ENCODE measurements around the gene NEIL3.

NEIL3 gene

GRCh38 chr4:177391287-177391686, 81.6 kb downstream of the NEIL3 start:
- no peak overlapping the region for H3K4me3 ChIP-seq (ENCODE audit: low read depth, low read length)
- no peak overlapping the region for H3K27ac ChIP-seq (ENCODE audit: low read depth, low read length)
- H3K4me1 ChIP-seq (ENCODE audit: control insufficient read depth, insufficient read depth, low read length, unreplicated experiment), result peaks cover 4% of the 10 kb centered on the region
- H3K36me3 ChIP-seq (ENCODE audit: insufficient read depth, low read length), result no peaks in the 10 kb centered on the region
- peak overlapping the region; percentile 0 for H2AFZ ChIP-seq (ENCODE audit: low read length, unreplicated experiment)
- H3K27me3 ChIP-seq (ENCODE audit: insufficient read depth, low read length), result no peaks in the 10 kb centered on the region
- H3K79me2 ChIP-seq (ENCODE audit: control insufficient read depth, insufficient read depth, low read length, unreplicated experiment), result no peaks in the 10 kb centered on the region

GRCh38 chr4:177391953-177392352, 82.3 kb downstream of the NEIL3 start:
- no peaks in the 10 kb centered on the region for H3K36me3 ChIP-seq (ENCODE audit: insufficient read depth, low read length)

GRCh38 chr4:177393236-177393635, 83.6 kb downstream of the NEIL3 start:
- no peak overlapping the region for H3K4me3 ChIP-seq (ENCODE audit: low read depth, low read length)
- H3K4me1 ChIP-seq (ENCODE audit: control insufficient read depth, insufficient read depth, low read length, unreplicated experiment), result peaks cover 4% of the 10 kb centered on the region
- H3K27ac ChIP-seq (ENCODE audit: low read depth, low read length), result no peak overlapping the region
- no peak overlapping the region for H2AFZ ChIP-seq (ENCODE audit: low read length, unreplicated experiment)
- no peaks in the 10 kb centered on the region for H3K36me3 ChIP-seq (ENCODE audit: insufficient read depth, low read length)
- no peaks in the 10 kb centered on the region for H3K27me3 ChIP-seq (ENCODE audit: insufficient read depth, low read length)
- H3K79me2 ChIP-seq (ENCODE audit: control insufficient read depth, insufficient read depth, low read length, unreplicated experiment), result no peaks in the 10 kb centered on the region

More at GRCh38 chr4:177391953-177392352, 82.3 kb downstream of the NEIL3 start:
- Histone ChIP-seq H2AFZ (ENCODE audit: low read length, unreplicated experiment) (no peak overlapping the region), H3K27me3 (ENCODE audit: insufficient read depth, low read length) (no peaks in the 10 kb centered on the region), H3K27ac (ENCODE audit: low read depth, low read length) (no peak overlapping the region), H3K4me1 (ENCODE audit: control insufficient read depth, insufficient read depth, low read length, unreplicated experiment) (peaks cover 4% of the 10 kb centered on the region), H3K4me3 (ENCODE audit: low read depth, low read length) (no peak overlapping the region), H3K79me2 (ENCODE audit: control insufficient read depth, insufficient read depth, low read length, unreplicated experiment) (no peaks in the 10 kb centered on the region)

- Histone ChIP-seq H2AFZ (ENCODE audit: low read length, unreplicated experiment) (no peak overlapping the region), H3K27ac (ENCODE audit: low read depth, low read length) (no peak overlapping the region), H3K79me2 (ENCODE audit: control insufficient read depth, insufficient read depth, low read length, unreplicated experiment) (no peaks in the 10 kb centered on the region), H3K4me3 (ENCODE audit: low read depth, low read length) (no peak overlapping the region), H3K36me3 (ENCODE audit: insufficient read depth, low read length) (no peaks in the 10 kb centered on the region), H3K4me1 (ENCODE audit: control insufficient read depth, insufficient read depth, low read length, unreplicated experiment) (no peaks in the 10 kb centered on the region), H3K27me3 (ENCODE audit: insufficient read depth, low read length) (no peaks in the 10 kb centered on the region)
Observed at GRCh38 chr4:177396352-177396751, 86.7 kb downstream of the NEIL3 start.

- H3K27ac ChIP-seq (ENCODE audit: low read depth, low read length), result no peak overlapping the region
- no peaks in the 10 kb centered on the region for H3K36me3 ChIP-seq (ENCODE audit: insufficient read depth, low read length)
- H2AFZ ChIP-seq (ENCODE audit: low read length, unreplicated experiment), result no peak overlapping the region
- H3K4me3 ChIP-seq (ENCODE audit: low read depth, low read length), result no peak overlapping the region
- H3K79me2 ChIP-seq (ENCODE audit: control insufficient read depth, insufficient read depth, low read length, unreplicated experiment), result no peaks in the 10 kb centered on the region
- H3K4me1 ChIP-seq (ENCODE audit: control insufficient read depth, insufficient read depth, low read length, unreplicated experiment), result no peaks in the 10 kb centered on the region
- peaks cover 8% of the 10 kb centered on the region; the same call in 1 of the 2 replicates for H3K27me3 ChIP-seq (ENCODE audit: insufficient read depth, low read length)
Observed at GRCh38 chr4:177400030-177400429, 90.4 kb downstream of the NEIL3 start.

- H3K4me1 ChIP-seq (ENCODE audit: control insufficient read depth, insufficient read depth, low read length, unreplicated experiment), result no peaks in the 10 kb centered on the region
- H3K27me3 ChIP-seq (ENCODE audit: insufficient read depth, low read length), result peaks cover 13% of the 10 kb centered on the region; the same call in 1 of the 2 replicates
- H3K36me3 ChIP-seq (ENCODE audit: insufficient read depth, low read length), result no peaks in the 10 kb centered on the region
- H3K79me2 ChIP-seq (ENCODE audit: control insufficient read depth, insufficient read depth, low read length, unreplicated experiment), result no peaks in the 10 kb centered on the region
- H2AFZ ChIP-seq (ENCODE audit: low read length, unreplicated experiment), result no peak overlapping the region
- H3K4me3 ChIP-seq (ENCODE audit: low read depth, low read length), result no peak overlapping the region
- no peak overlapping the region for H3K27ac ChIP-seq (ENCODE audit: low read depth, low read length)
Observed at GRCh38 chr4:177401658-177402273, 92.1 kb downstream of the NEIL3 start.

- Histone ChIP-seq H3K27me3 (ENCODE audit: insufficient read depth, low read length) (peaks cover 13% of the 10 kb centered on the region; the same call in 1 of the 2 replicates), H2AFZ (ENCODE audit: low read length, unreplicated experiment) (no peak overlapping the region), H3K79me2 (ENCODE audit: control insufficient read depth, insufficient read depth, low read length, unreplicated experiment) (no peaks in the 10 kb centered on the region), H3K4me1 (ENCODE audit: control insufficient read depth, insufficient read depth, low read length, unreplicated experiment) (no peaks in the 10 kb centered on the region), H3K4me3 (ENCODE audit: low read depth, low read length) (no peak overlapping the region), H3K27ac (ENCODE audit: low read depth, low read length) (no peak overlapping the region), H3K36me3 (ENCODE audit: insufficient read depth, low read length) (no peaks in the 10 kb centered on the region)
Observed at GRCh38 chr4:177403746-177404145, 94.1 kb downstream of the NEIL3 start.

GRCh38 chr4:177404342-177404741, 94.7 kb downstream of the NEIL3 start:
- Histone ChIP-seq H3K27ac (ENCODE audit: low read depth, low read length) (no peak overlapping the region), H3K79me2 (ENCODE audit: control insufficient read depth, insufficient read depth, low read length, unreplicated experiment) (no peaks in the 10 kb centered on the region), H2AFZ (ENCODE audit: low read length, unreplicated experiment) (no peak overlapping the region)

GRCh38 chr4:177404986-177405385, 95.3 kb downstream of the NEIL3 start:
- Histone ChIP-seq H3K36me3 (ENCODE audit: insufficient read depth, low read length) (no peaks in the 10 kb centered on the region), H3K4me1 (ENCODE audit: control insufficient read depth, insufficient read depth, low read length, unreplicated experiment) (no peaks in the 10 kb centered on the region), H3K4me3 (ENCODE audit: low read depth, low read length) (no peak overlapping the region), H3K27me3 (ENCODE audit: insufficient read depth, low read length) (peaks cover 13% of the 10 kb centered on the region; the same call in 1 of the 2 replicates), H3K27ac (ENCODE audit: low read depth, low read length) (no peak overlapping the region), H2AFZ (ENCODE audit: low read length, unreplicated experiment) (no peak overlapping the region), H3K79me2 (ENCODE audit: control insufficient read depth, insufficient read depth, low read length, unreplicated experiment) (no peaks in the 10 kb centered on the region)

More at GRCh38 chr4:177404342-177404741, 94.7 kb downstream of the NEIL3 start:
- no peaks in the 10 kb centered on the region for H3K4me1 ChIP-seq (ENCODE audit: control insufficient read depth, insufficient read depth, low read length, unreplicated experiment)
- H3K27me3 ChIP-seq (ENCODE audit: insufficient read depth, low read length), result peaks cover 13% of the 10 kb centered on the region; the same call in 1 of the 2 replicates
- H3K36me3 ChIP-seq (ENCODE audit: insufficient read depth, low read length), result no peaks in the 10 kb centered on the region
- H3K4me3 ChIP-seq (ENCODE audit: low read depth, low read length), result no peak overlapping the region

GRCh38 chr4:177405508-177405907, 95.8 kb downstream of the NEIL3 start:
- no peaks in the 10 kb centered on the region for H3K4me1 ChIP-seq (ENCODE audit: control insufficient read depth, insufficient read depth, low read length, unreplicated experiment)
- no peaks in the 10 kb centered on the region for H3K79me2 ChIP-seq (ENCODE audit: control insufficient read depth, insufficient read depth, low read length, unreplicated experiment)
- peaks cover 13% of the 10 kb centered on the region; the same call in 1 of the 2 replicates for H3K27me3 ChIP-seq (ENCODE audit: insufficient read depth, low read length)
- H3K4me3 ChIP-seq (ENCODE audit: low read depth, low read length), result no peak overlapping the region
- H2AFZ ChIP-seq (ENCODE audit: low read length, unreplicated experiment), result no peak overlapping the region
- no peaks in the 10 kb centered on the region for H3K36me3 ChIP-seq (ENCODE audit: insufficient read depth, low read length)
- no peak overlapping the region for H3K27ac ChIP-seq (ENCODE audit: low read depth, low read length)

- no peak overlapping the region for H2AFZ ChIP-seq (ENCODE audit: low read length, unreplicated experiment)
- H3K4me3 ChIP-seq (ENCODE audit: low read depth, low read length), result no peak overlapping the region
- H3K27me3 ChIP-seq (ENCODE audit: insufficient read depth, low read length), result peaks cover 13% of the 10 kb centered on the region; the same call in 1 of the 2 replicates
- no peaks in the 10 kb centered on the region for H3K36me3 ChIP-seq (ENCODE audit: insufficient read depth, low read length)
- H3K27ac ChIP-seq (ENCODE audit: low read depth, low read length), result no peak overlapping the region
- no peaks in the 10 kb centered on the region for H3K79me2 ChIP-seq (ENCODE audit: control insufficient read depth, insufficient read depth, low read length, unreplicated experiment)
- no peaks in the 10 kb centered on the region for H3K4me1 ChIP-seq (ENCODE audit: control insufficient read depth, insufficient read depth, low read length, unreplicated experiment)
Observed at GRCh38 chr4:177408023-177408422, 98.3 kb downstream of the NEIL3 start.

All from ACC112 (cell line).